Epithelial cell of prostate (primary cell): Measurements from ENCODE around the gene UBE2QL1.

ENCODE experiments used
- DNase-seq: peaks from one replicate; pipeline ENCODE4 v3.0.0-alpha.2; 2011; ENCODE audit warnings: low read depth, low spot score
- H3K27ac ChIP-seq: fragments of 450-650 bp; 2 replicates; pipeline ENCODE4 v1.5.1; 2017; ENCODE audit warnings: mild to moderate bottlenecking

UBE2QL1 gene

GRCh38 chr5:6452622-6453504 is 4.2 kb downstream of the UBE2QL1 start:
- no peak overlapping the region for H3K27ac ChIP-seq
- DNase-seq, result no peak

- DNase-seq, result no peak
- no peak overlapping the region for H3K27ac ChIP-seq
Observed at GRCh38 chr5:6453937-6454560, 5.4 kb downstream of the UBE2QL1 start.

DNA sequence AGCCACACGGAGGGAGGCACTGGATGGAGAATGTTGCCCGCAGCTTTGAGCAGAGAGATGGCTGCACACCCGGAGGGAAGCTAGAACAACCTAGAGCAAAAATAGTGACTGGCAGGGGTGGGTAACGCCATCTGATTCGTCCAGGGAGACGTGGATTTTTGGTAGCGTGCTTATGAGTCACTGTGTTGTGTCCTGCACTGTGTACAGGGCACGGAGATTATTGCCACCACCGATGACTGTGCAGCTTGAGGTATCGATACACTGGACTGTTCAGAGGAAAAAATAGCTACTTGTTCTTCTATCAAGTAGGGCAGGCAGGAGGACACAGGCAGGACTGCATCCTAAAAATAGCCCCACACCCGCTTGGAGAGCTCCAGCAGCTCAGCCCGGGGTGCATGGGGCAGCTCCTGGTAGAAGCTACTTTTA is 6.0 kb downstream of the UBE2QL1 start:
- no peak overlapping the region for H3K27ac ChIP-seq
- no peak for DNase-seq

DNA sequence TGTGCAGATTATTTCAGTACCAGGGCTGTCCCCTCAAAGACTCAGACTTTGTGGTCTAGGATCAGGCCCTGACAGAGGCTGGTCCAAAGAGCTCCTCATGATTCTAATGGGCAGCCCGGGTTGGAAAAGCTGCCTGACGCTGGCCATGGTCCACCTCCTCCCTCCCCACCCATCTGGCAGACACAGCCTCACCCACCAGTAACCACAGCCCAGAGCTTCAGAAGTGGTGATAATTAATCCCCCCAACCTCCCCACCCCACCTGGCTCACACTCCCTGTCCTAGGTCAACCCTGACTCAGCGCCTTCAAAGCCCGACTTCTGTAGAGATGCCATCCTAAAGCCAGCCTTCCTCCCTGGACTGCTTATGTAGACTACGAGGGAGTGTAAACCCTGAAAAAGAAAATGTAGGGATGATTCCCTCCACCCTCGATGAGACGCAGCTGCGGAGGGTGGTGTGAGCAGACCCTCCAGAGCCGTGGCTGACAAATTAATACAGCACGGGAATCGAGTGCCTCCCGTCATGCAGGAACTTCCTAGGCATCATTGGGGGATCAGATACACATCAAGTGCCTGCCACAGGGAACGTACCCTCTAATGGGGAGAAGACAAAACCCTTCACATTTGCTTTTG is 7.0 kb downstream of the UBE2QL1 start:
- DNase-seq, result no peak
- no peak overlapping the region for H3K27ac ChIP-seq

DNA sequence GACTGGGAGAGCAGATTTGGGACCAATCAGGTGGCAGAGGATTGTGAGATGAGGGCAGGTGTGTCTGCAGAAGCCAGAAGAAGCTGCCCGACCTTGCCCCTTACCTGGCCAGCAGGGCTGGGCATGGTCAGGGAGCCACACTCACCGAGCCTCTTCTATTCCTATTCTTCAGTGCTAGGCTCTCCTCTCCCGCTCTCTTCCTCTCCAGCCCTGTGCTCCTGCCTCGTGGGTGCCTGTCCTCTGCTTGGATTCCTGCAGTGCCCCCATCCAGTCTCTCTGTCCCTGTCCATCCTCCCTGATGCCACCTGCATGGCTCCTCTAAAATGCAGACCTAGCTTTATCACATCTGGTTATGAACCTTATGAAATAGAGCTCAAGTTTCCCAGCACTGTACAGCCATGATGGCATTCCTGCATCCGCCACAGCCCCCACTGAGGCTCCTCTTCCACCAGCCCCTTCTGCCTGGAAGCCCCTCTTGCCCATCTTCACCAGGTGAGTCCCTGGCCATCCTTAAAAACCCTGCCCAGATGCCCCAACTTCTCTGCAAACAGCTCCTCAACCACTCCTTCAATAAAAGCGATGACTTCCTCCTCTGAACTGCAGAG is 8.2 kb downstream of the UBE2QL1 start:
- DNase-seq, result no peak

GRCh38 chr5:6457592-6457991 is 8.9 kb downstream of the UBE2QL1 start:
- H3K27ac ChIP-seq, result no peak overlapping the region
- no peak for DNase-seq

More for the DNA sequence above, 8.2 kb downstream of the UBE2QL1 start:
- no peak overlapping the region for H3K27ac ChIP-seq

DNA sequence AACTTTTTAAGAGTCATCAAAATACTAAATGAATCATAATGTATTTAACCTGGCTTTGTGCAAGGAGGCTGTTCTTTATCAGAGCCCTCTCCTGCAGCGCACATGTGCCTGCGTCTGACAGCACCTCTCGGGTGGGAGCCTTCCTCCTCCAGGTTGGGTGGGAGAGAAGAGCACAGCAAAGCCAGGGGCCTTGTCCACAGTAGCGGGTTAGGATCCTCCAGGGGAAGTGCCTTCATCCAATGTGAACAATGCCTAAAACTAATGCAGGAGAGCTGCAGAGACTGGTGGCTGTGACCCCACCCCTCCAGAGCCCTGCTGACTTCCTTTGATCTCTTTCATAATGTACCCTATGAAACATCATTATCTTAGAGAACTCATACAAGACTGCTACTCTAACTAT is 10.2 kb downstream of the UBE2QL1 start:
- H3K27ac ChIP-seq, result no peak overlapping the region
- no peak for DNase-seq

- H3K27ac ChIP-seq, result no peak overlapping the region
- no peak for DNase-seq
Observed at GRCh38 chr5:6459896-6460295, 11.2 kb downstream of the UBE2QL1 start.

DNA sequence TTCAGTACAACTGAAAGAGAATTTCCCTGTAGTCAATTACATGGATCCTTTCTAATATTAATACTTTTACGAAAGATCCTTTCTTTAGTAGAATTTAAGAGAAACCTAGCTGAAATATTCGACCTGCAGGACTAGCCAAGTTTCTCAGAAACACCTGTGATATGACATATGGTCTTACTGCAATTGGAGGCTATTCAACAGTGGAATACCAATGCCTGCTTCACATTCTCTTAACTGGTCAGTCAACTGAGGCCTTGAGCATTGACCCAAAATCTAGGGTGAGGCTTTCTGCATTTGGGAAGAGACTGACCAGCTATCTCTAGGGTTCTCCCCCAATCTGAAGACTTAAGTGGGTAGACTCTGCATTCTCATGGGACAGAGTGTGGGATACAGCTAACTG is 12.3 kb downstream of the UBE2QL1 start:
- DNase-seq, result no peak
- H3K27ac ChIP-seq, result no peak overlapping the region

DNA sequence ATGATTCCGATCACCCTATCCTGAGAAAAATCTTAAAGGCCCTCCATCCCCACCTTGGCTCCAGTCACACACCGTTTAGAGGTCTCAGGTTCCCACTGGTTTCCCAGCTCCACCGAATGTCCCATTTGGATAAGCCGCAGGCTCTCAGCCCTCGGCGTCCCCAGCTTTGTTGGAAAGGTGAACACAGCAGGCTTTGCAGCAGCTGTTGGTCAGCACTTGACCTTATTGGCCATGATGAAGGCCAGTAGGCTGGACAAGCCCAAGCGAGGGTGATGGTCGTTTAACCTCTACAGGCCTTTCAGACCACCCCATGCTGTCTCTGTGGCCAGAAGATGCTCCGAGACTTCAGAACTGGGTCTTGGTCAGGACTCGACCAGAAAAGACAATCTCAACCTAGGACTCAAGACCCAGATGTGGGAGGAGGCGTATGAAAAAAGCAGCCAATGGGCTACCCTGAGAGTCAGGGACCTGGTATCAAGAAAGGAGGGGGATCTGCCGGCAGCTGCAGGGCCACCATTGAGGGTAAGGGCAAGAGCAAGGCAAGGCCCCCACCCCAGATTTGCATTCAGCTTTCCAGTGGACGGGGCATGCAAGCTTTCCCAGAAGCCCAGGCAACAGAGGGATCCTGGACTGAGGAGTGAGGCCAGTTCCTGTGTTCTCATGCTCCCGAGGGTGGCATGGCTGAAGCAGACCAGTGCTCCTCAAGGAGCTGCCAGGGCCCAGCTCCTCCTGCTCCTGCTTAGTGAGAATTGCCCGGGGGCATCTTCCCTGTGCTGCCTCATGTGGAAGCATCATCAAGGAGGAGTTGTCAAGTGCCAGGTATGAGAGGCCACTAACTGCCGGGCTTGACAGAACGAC is 13.4 kb downstream of the UBE2QL1 start:
- H3K27ac ChIP-seq, result no peak overlapping the region
- no peak for DNase-seq

- no peak for DNase-seq
- no peak overlapping the region for H3K27ac ChIP-seq
Observed at GRCh38 chr5:6462671-6463070, 14.0 kb downstream of the UBE2QL1 start.

DNA sequence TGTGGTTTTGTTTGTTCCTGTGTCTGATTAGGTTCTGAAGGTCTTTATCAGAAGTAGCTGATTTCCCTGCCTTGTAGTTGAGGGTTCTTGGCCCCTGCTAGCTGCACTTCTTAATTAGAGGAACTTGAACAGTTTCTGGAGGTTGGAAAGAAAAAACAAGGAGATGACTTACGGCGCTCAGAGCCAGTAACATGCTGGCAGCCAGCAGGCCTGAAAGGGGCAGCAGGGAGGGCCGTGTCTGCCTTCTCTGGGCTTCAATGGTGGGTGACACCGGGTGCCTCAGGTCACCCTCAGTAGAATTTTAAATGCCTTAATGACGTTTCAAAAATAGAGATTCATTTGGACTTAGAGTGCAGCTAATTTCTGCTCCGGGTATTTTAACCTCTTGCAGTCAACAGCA is 15.8 kb downstream of the UBE2QL1 start:
- DNase-seq, result no peak
- H3K27ac ChIP-seq, result no peak overlapping the region

DNA sequence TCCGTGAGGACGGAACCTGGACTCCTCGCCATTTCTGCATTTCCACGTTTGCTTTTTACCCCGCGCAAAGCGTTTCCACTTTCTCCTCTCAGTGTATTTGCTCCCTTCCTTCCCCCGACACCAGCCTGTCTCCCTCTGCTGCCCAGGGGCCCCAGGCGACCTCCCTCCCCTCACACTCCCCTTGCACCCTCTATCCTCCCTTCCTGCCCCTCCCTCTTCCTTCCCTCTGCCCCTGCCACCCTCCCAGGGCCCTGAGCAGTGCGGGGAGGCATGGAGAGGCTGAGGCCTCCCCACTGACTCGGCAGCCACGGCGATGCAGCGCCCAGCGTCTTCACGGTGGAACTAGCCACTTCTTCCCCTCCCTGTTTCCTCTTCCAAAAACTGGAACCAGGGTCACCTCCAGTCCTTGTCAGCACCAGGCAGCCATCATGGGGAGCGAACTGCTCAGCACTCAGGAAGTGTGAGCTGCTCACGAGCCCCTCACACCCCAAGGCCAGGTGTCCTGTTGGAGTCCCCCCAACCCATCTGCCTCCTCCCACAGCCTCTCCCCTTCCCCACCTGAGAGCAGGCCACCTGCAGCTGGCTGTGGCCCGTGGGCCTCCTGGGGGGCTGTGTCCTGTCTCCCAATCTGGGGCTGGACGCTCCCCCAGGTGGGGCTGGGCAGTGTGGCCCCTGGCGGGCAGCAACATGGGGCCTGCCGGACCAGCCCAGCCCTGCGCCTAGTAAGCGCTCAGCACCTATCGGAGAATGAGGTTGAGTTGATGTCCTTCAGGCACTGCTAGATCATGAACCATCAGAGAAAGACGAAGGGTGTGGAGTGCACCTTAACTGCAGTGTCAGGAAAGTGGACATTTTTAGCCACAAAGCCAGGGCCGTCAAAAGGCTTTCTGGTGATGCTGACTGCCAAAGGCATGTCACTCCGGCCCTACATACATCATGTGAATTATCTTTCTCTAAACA is 17.5 kb downstream of the UBE2QL1 start:
- no peak for DNase-seq
- no peak overlapping the region for H3K27ac ChIP-seq

DNA sequence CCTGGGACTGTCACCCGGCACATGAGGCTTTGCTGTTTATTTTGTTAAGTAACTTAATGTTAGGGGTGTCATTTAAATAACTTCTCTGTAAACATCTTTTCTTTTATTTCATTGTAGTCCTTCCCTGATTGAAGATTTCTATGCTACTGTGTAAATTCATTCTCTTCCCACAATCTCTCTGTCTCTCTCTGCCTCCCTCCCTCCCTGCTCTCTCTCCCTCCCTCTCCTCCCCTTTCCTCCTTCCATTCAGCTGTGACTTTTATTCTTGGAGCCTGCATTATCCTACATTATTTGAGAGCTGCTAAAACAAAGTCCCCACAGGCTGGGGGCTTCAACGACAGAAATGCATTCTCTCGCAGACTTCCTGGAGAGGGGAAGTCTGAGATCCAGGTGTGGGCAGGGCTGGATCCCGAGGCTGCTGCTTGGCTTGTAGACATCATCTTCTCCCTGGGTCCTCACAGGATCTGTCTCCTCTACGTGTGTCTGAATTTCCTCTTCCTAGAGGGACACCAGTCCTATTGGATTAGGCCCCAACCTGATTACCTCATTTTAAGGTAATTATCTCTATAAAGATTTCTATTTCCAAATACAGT is 18.4 kb downstream of the UBE2QL1 start:
- H3K27ac ChIP-seq, result no peak overlapping the region
- no peak for DNase-seq

DNA sequence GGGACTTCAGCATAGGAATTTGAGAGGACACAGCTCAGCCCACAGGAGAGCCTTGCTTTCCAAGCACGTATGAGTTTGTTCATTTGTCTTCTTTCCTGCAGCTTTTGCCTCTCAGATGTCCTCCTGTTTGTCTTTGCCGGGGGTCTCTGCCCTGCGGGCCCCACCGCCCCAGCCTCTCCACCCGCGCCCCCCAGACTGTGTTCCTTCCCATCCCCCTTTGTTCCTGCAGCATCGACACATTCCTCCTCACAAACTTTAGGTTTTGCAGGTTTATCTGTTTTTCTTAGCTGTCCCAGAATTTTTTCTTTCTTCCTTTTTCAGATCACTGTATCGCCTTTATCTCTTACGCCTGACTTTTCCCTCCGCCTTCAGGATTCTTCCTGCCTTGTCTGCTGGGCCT is 18.9 kb downstream of the UBE2QL1 start:
- DNase-seq, result no peak

GRCh38 chr5:6468104-6468503 is 19.4 kb downstream of the UBE2QL1 start:
- no peak overlapping the region for H3K27ac ChIP-seq
- no peak for DNase-seq

More for the DNA sequence above, 18.9 kb downstream of the UBE2QL1 start:
- H3K27ac ChIP-seq, result no peak overlapping the region

GRCh38 chr5:6468870-6469269 is 20.2 kb downstream of the UBE2QL1 start:
- H3K27ac ChIP-seq, result no peak overlapping the region
- no peak for DNase-seq

GRCh38 chr5:6469836-6470235 is 21.2 kb downstream of the UBE2QL1 start:
- no peak overlapping the region for H3K27ac ChIP-seq
- no peak for DNase-seq
